ENCODE data around the gene RSPRY1. TPM values are rescaled to one million over a fixed set of nuclear protein-coding genes. Genes with fewer than 3 reads are reported as not detected.

The RSPRY1 gene
- polyA plus RNA-seq (2011; rRNA removed) (54.3 and 63.8 TPM in 2 replicates), polyA minus RNA-seq (2011; rRNA and poly(A)+ RNA removed) (109 and 115 TPM in 2 replicates)

- ChIA-PET CTCF (interaction anchor here (0.7 to 1.3 kb wide), 3 partner anchors 12 to 114 kb away, joined by 3 to 4 read pairs (median 3); no protein-coding TSS in a partner anchor), POLR2A (interaction anchor here (0.6 to 1.6 kb wide), 14 partner anchors 8 to 391 kb away, joined by 3 to 17 read pairs (median 3); partner anchors contain the start of genes ARL2BP, CIAPIN1, COQ9 and CPNE2)
- Histone ChIP-seq H3K27ac (ENCODE audit: low read depth, low read length) (peak within 1 kb of the TSS; percentile 80), H3K4me3 (ENCODE audit: low read depth, low read length) (peak within 1 kb of the TSS; percentile 95), H3K9me3 (ENCODE audit: control insufficient read depth, insufficient read depth, low read length) (peaks cover 4% of the 10 kb centered on the region; the same call in 1 of the 2 replicates), H3K27me3 (ENCODE audit: control insufficient read depth, insufficient read depth, low read length) (no peaks in the 10 kb centered on the region)
- TF ChIP-seq CTCF (IDR thresholded peaks at IDR 0.05; ENCODE audit: low read depth, low read length): no peak
- DNase-seq (ENCODE audit: low read depth, low spot score): peak; percentile 99
Observed at GRCh38 chr16:57185945-57186871, at the start of gene RSPRY1, which contains the start of gene PSME3IP1. Gene RSPRY1, plus strand, starts transcription at chr16:57186329. Its CDS starts 18,330 bp downstream, at chr16:57204659. Gene PSME3IP1, minus strand, starts transcription at chr16:57186039. Its CDS starts 12,185 bp downstream, at chr16:57173854.

- Histone ChIP-seq H3K27ac (ENCODE audit: low read depth, low read length) (no peak overlapping the region), H3K4me3 (ENCODE audit: low read depth, low read length) (no peak overlapping the region), H3K9me3 (ENCODE audit: control insufficient read depth, insufficient read depth, low read length) (no peaks in the 10 kb centered on the region; the same call in 1 of the 2 replicates), H3K27me3 (ENCODE audit: control insufficient read depth, insufficient read depth, low read length) (no peaks in the 10 kb centered on the region)
- ChIA-PET CTCF (interaction anchor here (0.6 to 1.1 kb wide), 2 partner anchors 53 to 271 kb away, joined by 3 read pairs; no protein-coding TSS in a partner anchor), POLR2A (no interaction called here)
- DNase-seq (ENCODE audit: low read depth, low spot score): no peak
- no peak for TF ChIP-seq CTCF (IDR thresholded peaks at IDR 0.05; ENCODE audit: low read depth, low read length)
Observed at GRCh38 chr16:57137043-57137442, 49.1 kb upstream of the RSPRY1 start.

- H3K27ac ChIP-seq (ENCODE audit: low read depth, low read length): no peak overlapping the region
- DNase-seq (ENCODE audit: low read depth, low spot score): no peak
- CTCF ChIA-PET: interaction anchor here (1.1 kb wide), 1 partner anchor 54 kb away, joined by 3 read pairs; no protein-coding TSS in a partner anchor
- no peak for TF ChIP-seq CTCF (IDR thresholded peaks at IDR 0.05; ENCODE audit: low read depth, low read length)
- no peaks in the 10 kb centered on the region; the same call in 1 of the 2 replicates for H3K9me3 ChIP-seq (ENCODE audit: control insufficient read depth, insufficient read depth, low read length)
- POLR2A ChIA-PET: no interaction called here
- no peaks in the 10 kb centered on the region for H3K27me3 ChIP-seq (ENCODE audit: control insufficient read depth, insufficient read depth, low read length)
- no peak overlapping the region for H3K4me3 ChIP-seq (ENCODE audit: low read depth, low read length)
Observed at GRCh38 chr16:57137566-57138273, 48.4 kb upstream of the RSPRY1 start.

GRCh38 chr16:57138281-57138935, 47.7 kb upstream of the RSPRY1 start:
- TF ChIP-seq CTCF (IDR thresholded peaks at IDR 0.05; ENCODE audit: low read depth, low read length): no peak
- no peak for DNase-seq (ENCODE audit: low read depth, low spot score)
- ChIA-PET POLR2A (no interaction called here), CTCF (interaction anchor here (1.1 kb wide), 1 partner anchor 54 kb away, joined by 3 read pairs; no protein-coding TSS in a partner anchor)
- Histone ChIP-seq H3K27ac (ENCODE audit: low read depth, low read length) (no peak overlapping the region), H3K9me3 (ENCODE audit: control insufficient read depth, insufficient read depth, low read length) (no peaks in the 10 kb centered on the region; the same call in 1 of the 2 replicates), H3K4me3 (ENCODE audit: low read depth, low read length) (no peak overlapping the region), H3K27me3 (ENCODE audit: control insufficient read depth, insufficient read depth, low read length) (no peaks in the 10 kb centered on the region)
